Spleen (tissue), 7 donors: ENCODE results near the gene SUPT3H.

Experiments
- POLR2A ChIP-seq, 3 donors: fragments of 450-650 bp; IDR thresholded peaks; one replicate each; pipeline ENCODE4 v1.5.1; 2017; ENCODE audit warnings: antibody characterized with exemption in 3 of 3, mild to moderate bottlenecking in 1 of 3
- POLR2AphosphoS5 ChIP-seq, 3 donors: sonication (generic); formaldehyde crosslinking; IDR thresholded peaks; one replicate each; pipeline ENCODE4 v1.5.1; 2017; ENCODE audit warnings: antibody characterized with exemption in 3 of 3
- TF ChIP-seq, protein P1 (sequence below), 11 experiments: fragments of 200-600 bp in 7 of 11; fragments of 450-650 bp in 4 of 11; sonication (generic) in 4 of 11; IDR thresholded peaks in 8 of 11; conservative IDR thresholded peaks in 3 of 11; 1 replicate in 7 of 11; 2 replicates in 4 of 11; pipeline versions ENCODE4 v1.4.0 to v1.8.0; 2016 to 2021; ENCODE audit warnings: antibody characterized with exemption in 11 of 11, inconsistent platforms in 4 of 11, mild to moderate bottlenecking in 1 of 11
- donor health status: DM: no; HTN: no; CAD: no; lungs with moderate emphysema.
- donor health status: DM: no; HTN: no; CAD: no.
- donor health status: DM: no; HTN: no; CAD: no.

GRCh38 chr6:45148278-45148677 is 229.5 kb downstream of the SUPT3H start:
- TF ChIP-seq POLR2A (IDR thresholded peaks at IDR 0.05) (no peak), POLR2AphosphoS5 (IDR thresholded peaks at IDR 0.05) (no peak)
- TF ChIP-seq, protein P1, sequence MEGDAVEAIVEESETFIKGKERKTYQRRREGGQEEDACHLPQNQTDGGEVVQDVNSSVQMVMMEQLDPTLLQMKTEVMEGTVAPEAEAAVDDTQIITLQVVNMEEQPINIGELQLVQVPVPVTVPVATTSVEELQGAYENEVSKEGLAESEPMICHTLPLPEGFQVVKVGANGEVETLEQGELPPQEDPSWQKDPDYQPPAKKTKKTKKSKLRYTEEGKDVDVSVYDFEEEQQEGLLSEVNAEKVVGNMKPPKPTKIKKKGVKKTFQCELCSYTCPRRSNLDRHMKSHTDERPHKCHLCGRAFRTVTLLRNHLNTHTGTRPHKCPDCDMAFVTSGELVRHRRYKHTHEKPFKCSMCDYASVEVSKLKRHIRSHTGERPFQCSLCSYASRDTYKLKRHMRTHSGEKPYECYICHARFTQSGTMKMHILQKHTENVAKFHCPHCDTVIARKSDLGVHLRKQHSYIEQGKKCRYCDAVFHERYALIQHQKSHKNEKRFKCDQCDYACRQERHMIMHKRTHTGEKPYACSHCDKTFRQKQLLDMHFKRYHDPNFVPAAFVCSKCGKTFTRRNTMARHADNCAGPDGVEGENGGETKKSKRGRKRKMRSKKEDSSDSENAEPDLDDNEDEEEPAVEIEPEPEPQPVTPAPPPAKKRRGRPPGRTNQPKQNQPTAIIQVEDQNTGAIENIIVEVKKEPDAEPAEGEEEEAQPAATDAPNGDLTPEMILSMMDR (IDR thresholded peaks at IDR 0.05 in 8 of 11, conservative IDR thresholded peaks at IDR 0.05 in 3 of 11) = no peak
